K562 (cell line): ENCODE measurements around the gene MGA.

ENCODE experiments used
- ARID2 ChIP-seq: fragments of 450-650 bp; IDR thresholded peaks from 2 replicates; pipeline ENCODE4 v1.6.1; 2017; ENCODE audit warnings: antibody characterized with exemption, mild to moderate bottlenecking
- CREB1 ChIP-seq, 2 experiments: sonication (generic) in 1 of 2; formaldehyde crosslinking in 1 of 2; IDR thresholded peaks; 2 replicates each; pipeline versions ENCODE4 v1.6.1 to v1.8.0; 2012 to 2022; ENCODE audit warnings: inconsistent platforms in 1 of 2, mild to moderate bottlenecking in 1 of 2, missing genetic modification reagents in 1 of 2, moderate library complexity in 1 of 2
- CSDE1 ChIP-seq, 2 experiments: fragments of 450-650 bp; IDR thresholded peaks; 2 replicates each; pipeline ENCODE4 v1.6.1; 2016; ENCODE audit warnings: mild to moderate bottlenecking in 1 of 2
- CTCF ChIP-seq, 3 experiments: IDR thresholded peaks in 2 of 3; conservative IDR thresholded peaks in 1 of 3; 2 replicates each; pipeline ENCODE4 v1.5.1; 2011 to 2012; ENCODE audit warnings: low read length in 3 of 3, mild to moderate bottlenecking in 3 of 3, control low read depth in 2 of 3, improper control_type of control experiment in 1 of 3, inconsistent platforms in 1 of 3, low read depth in 1 of 3, mixed read lengths in 1 of 3, moderate library complexity in 1 of 3; ENCODE audit not compliant: insufficient read depth in 2 of 3
- EZH2 ChIP-seq: IDR thresholded peaks from 2 replicates; pipeline ENCODE4 v1.6.1; 2012; ENCODE audit warnings: low read depth, mild to moderate bottlenecking, inconsistent platforms, low read length, borderline replicate concordance
- FOSL1 ChIP-seq: fragments of 200-800 bp; sonication (Bioruptor generic); conservative IDR thresholded peaks from 2 replicates; pipeline ENCODE4 v1.6.1; 2016; ENCODE audit warnings: missing genetic modification characterization, missing compliant biosample characterization
- HDGF ChIP-seq: fragments of 450-650 bp; IDR thresholded peaks from 2 replicates; pipeline ENCODE4 v1.6.1; 2016
- MCM7 ChIP-seq, 2 experiments: fragments of 450-650 bp; IDR thresholded peaks; 2 replicates each; pipeline ENCODE4 v1.6.1; 2016 to 2018
- TEAD4 ChIP-seq, 2 experiments: sonication (generic) in 1 of 2; formaldehyde crosslinking in 1 of 2; IDR thresholded peaks; 2 replicates each; pipeline versions ENCODE4 v1.6.1 to v1.8.0; 2012 to 2022; ENCODE audit warnings: borderline replicate concordance in 1 of 2, inconsistent platforms in 1 of 2, low read length in 1 of 2, mild to moderate bottlenecking in 1 of 2, missing genetic modification reagents in 1 of 2
- ZBTB40 ChIP-seq, 2 experiments: fragments of 450-650 bp in 1 of 2; sonication (generic) in 1 of 2; formaldehyde crosslinking in 1 of 2; IDR thresholded peaks; 2 replicates each; pipeline versions ENCODE4 v1.7.1 to v1.9.0; 2016 to 2022; ENCODE audit warnings: inconsistent platforms in 1 of 2, mild to moderate bottlenecking in 1 of 2, missing genetic modification reagents in 1 of 2

GRCh38 chr15:41799488-41799805 is 139.2 kb downstream of the MGA start:
- TF ChIP-seq CREB1 (IDR thresholded peaks at IDR 0.05) (no peak), CREB1 (CRISPR knock-in tag; IDR thresholded peaks at IDR 0.05) (no peak), ARID2 (no peak), MCM7 (IDR thresholded peaks at IDR 0.05) (no peak), CTCF (IDR thresholded peaks at IDR 0.05 in 2 of 3, conservative IDR thresholded peaks at IDR 0.05 in 1 of 3; ENCODE audit: insufficient read depth in 2 of 3, low read depth in 1 of 3, low read length in 3 of 3) (no peak), TEAD4 (IDR thresholded peaks at IDR 0.05; ENCODE audit: low read length) (no peak), TEAD4 (CRISPR knock-in tag; IDR thresholded peaks at IDR 0.05; ENCODE audit: borderline replicate concordance) (no peak), CSDE1 (IDR thresholded peaks at IDR 0.05) (no peak), FOSL1 (tag) (no peak), ZBTB40 (IDR thresholded peaks at IDR 0.05) (no peak), ZBTB40 (CRISPR knock-in tag; IDR thresholded peaks at IDR 0.05) (no peak), HDGF (no peak), EZH2 (no peak)
